ENCODE data around the gene ABLIM2. TPM values are rescaled to one million over a fixed set of nuclear protein-coding genes. Genes with fewer than 3 reads are reported as not detected.

The ABLIM2 gene
- polyA plus RNA-seq, 1 donor from 2014 or later: 14.9 TPM

- H2AFZ ChIP-seq (ENCODE audit: low read depth, low read length): no peak overlapping the region
- H3K36me3 ChIP-seq (ENCODE audit: insufficient read depth, low read length): no peaks in the 10 kb centered on the region
- no peaks in the 10 kb centered on the region for H3K9me2 ChIP-seq (ENCODE audit: insufficient read depth, low read length)
Measured at GRCh38 chr4:8152865-8153257, 5.8 kb downstream of the ABLIM2 start.

GRCh38 chr4:8152090-8152864 is 6.3 kb downstream of the ABLIM2 start:
- Histone ChIP-seq H3K27ac (ENCODE audit: low read length) (no peak overlapping the region), H3K36me3 (ENCODE audit: insufficient read depth, low read length) (no peaks in the 10 kb centered on the region), H3K79me2 (replicated peaks; ENCODE audit: insufficient read depth, low read length) (no peaks in the 10 kb centered on the region), H2AFZ (ENCODE audit: low read depth, low read length) (no peak overlapping the region), H3K9me2 (ENCODE audit: insufficient read depth, low read length) (no peaks in the 10 kb centered on the region), H3K4me2 (ENCODE audit: low read length) (no peak overlapping the region), H4K20me1 (ENCODE audit: insufficient read depth) (no peaks in the 10 kb centered on the region), H3K9me3 (ENCODE audit: low read length) (no peaks in the 10 kb centered on the region), H3K9ac (ENCODE audit: low read length) (no peak overlapping the region), H3K4me3 (ENCODE audit: low read length) (no peak overlapping the region), H3F3A (ENCODE audit: insufficient read depth, low read length, poor library complexity, severe bottlenecking) (no peaks in the 10 kb centered on the region), H3K27me3 (ENCODE audit: insufficient read depth, low read depth, low read length) (peaks cover 9% of the 10 kb centered on the region)
- no peak for TF ChIP-seq RAD21 (conservative IDR thresholded peaks at IDR 0.05)
- no peak for TF ChIP-seq EP300 (conservative IDR thresholded peaks at IDR 0.05; ENCODE audit: poor library complexity, severe bottlenecking)
- no peak for TF ChIP-seq REST (IDR thresholded peaks at IDR 0.05; ENCODE audit: borderline replicate concordance)
- no peak for TF ChIP-seq CTCF (IDR thresholded peaks at IDR 0.05; ENCODE audit: poor library complexity, severe bottlenecking)
- TF ChIP-seq SMC3 (conservative IDR thresholded peaks at IDR 0.05; ENCODE audit: poor library complexity): no peak
- TF ChIP-seq TAF1 (IDR thresholded peaks at IDR 0.05; ENCODE audit: low read depth): no peak
- TF ChIP-seq EZH2 (IDR thresholded peaks at IDR 0.05; ENCODE audit: borderline replicate concordance, insufficient read depth, low read length, poor library complexity, severe bottlenecking): no peak
- TF ChIP-seq MXI1 (conservative IDR thresholded peaks at IDR 0.05; ENCODE audit: poor library complexity, severe bottlenecking): no peak
- TF ChIP-seq POLR2AphosphoS5 (IDR thresholded peaks at IDR 0.05): no peak

More at GRCh38 chr4:8152865-8153257, 5.8 kb downstream of the ABLIM2 start:
- Histone ChIP-seq H3K79me2 (replicated peaks; ENCODE audit: insufficient read depth, low read length) (no peaks in the 10 kb centered on the region), H4K20me1 (ENCODE audit: insufficient read depth) (no peaks in the 10 kb centered on the region), H3K4me2 (ENCODE audit: low read length) (no peak overlapping the region), H3K4me3 (ENCODE audit: low read length) (no peak overlapping the region), H3K27me3 (ENCODE audit: insufficient read depth, low read depth, low read length) (peaks cover 15% of the 10 kb centered on the region), H3F3A (ENCODE audit: insufficient read depth, low read length, poor library complexity, severe bottlenecking) (no peaks in the 10 kb centered on the region), H3K27ac (ENCODE audit: low read length) (no peak overlapping the region), H3K9me3 (ENCODE audit: low read length) (no peaks in the 10 kb centered on the region), H3K9ac (ENCODE audit: low read length) (no peak overlapping the region)
- TF ChIP-seq EZH2 (IDR thresholded peaks at IDR 0.05; ENCODE audit: borderline replicate concordance, insufficient read depth, low read length, poor library complexity, severe bottlenecking) (no peak), EP300 (conservative IDR thresholded peaks at IDR 0.05; ENCODE audit: poor library complexity, severe bottlenecking) (no peak), REST (IDR thresholded peaks at IDR 0.05; ENCODE audit: borderline replicate concordance) (no peak)

Data from neural cell (in vitro differentiated cells).